HEK293 (cell line): ENCODE results near the gene PREX1.

ENCODE experiments used
- ZBTB17 ChIP-seq: fragments of 450-650 bp; formaldehyde crosslinking; IDR thresholded peaks from 2 replicates; pipeline ENCODE4 v1.5.1; 2016; ENCODE audit warnings: missing biosample characterization, missing genetic modification characterization
- ZNF121 ChIP-seq: fragments of 450-650 bp; formaldehyde crosslinking; IDR thresholded peaks from 2 replicates; pipeline ENCODE4 v1.5.1; 2016; ENCODE audit warnings: missing biosample characterization, missing genetic modification characterization
- ZNF239 ChIP-seq: fragments of 450-650 bp; formaldehyde crosslinking; IDR thresholded peaks from 2 replicates; pipeline ENCODE4 v1.5.1; 2016; ENCODE audit warnings: missing biosample characterization, missing genetic modification characterization
- TF ChIP-seq, protein P1 (sequence below): fragments of 450-650 bp; IDR thresholded peaks from 2 replicates; pipeline ENCODE4 v1.5.1; 2018; ENCODE audit warnings: missing biosample characterization, mild to moderate bottlenecking, missing genetic modification characterization
- TF ChIP-seq, protein P2 (sequence below): fragments of 450-650 bp; formaldehyde crosslinking; IDR thresholded peaks from 2 replicates; pipeline ENCODE4 v1.5.1; 2016; ENCODE audit warnings: missing biosample characterization, missing genetic modification characterization

DNA sequence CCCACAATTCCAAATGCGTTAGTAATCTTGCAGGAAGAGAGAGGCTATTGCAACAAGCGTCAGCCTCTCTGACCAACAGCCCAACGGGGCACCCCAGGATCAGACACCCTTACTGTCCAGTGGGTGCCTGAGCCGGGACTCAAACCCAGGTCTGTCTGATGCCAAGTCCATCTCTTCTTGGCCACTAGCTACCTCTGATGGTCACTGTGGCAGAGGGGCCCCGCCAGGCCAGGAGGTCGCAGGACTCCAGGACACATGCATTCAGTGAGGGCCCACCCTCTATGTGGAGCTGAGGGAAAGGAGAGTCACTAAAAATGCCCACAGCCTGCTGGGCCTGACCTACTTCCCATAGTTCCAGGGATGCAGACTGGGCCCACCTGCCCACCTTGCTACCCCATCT is 83.3 kb downstream of the PREX1 start:
- TF ChIP-seq ZBTB17 (tag by site-specific recombination), result no peak
- TF ChIP-seq, protein P1, sequence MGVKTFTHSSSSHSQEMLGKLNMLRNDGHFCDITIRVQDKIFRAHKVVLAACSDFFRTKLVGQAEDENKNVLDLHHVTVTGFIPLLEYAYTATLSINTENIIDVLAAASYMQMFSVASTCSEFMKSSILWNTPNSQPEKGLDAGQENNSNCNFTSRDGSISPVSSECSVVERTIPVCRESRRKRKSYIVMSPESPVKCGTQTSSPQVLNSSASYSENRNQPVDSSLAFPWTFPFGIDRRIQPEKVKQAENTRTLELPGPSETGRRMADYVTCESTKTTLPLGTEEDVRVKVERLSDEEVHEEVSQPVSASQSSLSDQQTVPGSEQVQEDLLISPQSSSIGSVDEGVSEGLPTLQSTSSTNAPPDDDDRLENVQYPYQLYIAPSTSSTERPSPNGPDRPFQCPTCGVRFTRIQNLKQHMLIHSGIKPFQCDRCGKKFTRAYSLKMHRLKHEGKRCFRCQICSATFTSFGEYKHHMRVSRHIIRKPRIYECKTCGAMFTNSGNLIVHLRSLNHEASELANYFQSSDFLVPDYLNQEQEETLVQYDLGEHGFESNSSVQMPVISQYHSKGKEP, result no peak
- no peak for TF ChIP-seq ZNF121 (tag by site-specific recombination)
- TF ChIP-seq, protein P2, sequence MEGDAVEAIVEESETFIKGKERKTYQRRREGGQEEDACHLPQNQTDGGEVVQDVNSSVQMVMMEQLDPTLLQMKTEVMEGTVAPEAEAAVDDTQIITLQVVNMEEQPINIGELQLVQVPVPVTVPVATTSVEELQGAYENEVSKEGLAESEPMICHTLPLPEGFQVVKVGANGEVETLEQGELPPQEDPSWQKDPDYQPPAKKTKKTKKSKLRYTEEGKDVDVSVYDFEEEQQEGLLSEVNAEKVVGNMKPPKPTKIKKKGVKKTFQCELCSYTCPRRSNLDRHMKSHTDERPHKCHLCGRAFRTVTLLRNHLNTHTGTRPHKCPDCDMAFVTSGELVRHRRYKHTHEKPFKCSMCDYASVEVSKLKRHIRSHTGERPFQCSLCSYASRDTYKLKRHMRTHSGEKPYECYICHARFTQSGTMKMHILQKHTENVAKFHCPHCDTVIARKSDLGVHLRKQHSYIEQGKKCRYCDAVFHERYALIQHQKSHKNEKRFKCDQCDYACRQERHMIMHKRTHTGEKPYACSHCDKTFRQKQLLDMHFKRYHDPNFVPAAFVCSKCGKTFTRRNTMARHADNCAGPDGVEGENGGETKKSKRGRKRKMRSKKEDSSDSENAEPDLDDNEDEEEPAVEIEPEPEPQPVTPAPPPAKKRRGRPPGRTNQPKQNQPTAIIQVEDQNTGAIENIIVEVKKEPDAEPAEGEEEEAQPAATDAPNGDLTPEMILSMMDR (tag by site-specific recombination), result no peak
- no peak for TF ChIP-seq ZNF239 (tag by site-specific recombination)
